ENCODE data around the gene TIAM2.
A peak's percentile ranks its signal among the peaks of the same experiment; 100 is the strongest.
"Not testable (repeated sequence)": the region's sequence is repeated elsewhere in the genome, so short reads cannot be mapped to it uniquely, and the experiment has no call there.

Gene TIAM2

DNA sequence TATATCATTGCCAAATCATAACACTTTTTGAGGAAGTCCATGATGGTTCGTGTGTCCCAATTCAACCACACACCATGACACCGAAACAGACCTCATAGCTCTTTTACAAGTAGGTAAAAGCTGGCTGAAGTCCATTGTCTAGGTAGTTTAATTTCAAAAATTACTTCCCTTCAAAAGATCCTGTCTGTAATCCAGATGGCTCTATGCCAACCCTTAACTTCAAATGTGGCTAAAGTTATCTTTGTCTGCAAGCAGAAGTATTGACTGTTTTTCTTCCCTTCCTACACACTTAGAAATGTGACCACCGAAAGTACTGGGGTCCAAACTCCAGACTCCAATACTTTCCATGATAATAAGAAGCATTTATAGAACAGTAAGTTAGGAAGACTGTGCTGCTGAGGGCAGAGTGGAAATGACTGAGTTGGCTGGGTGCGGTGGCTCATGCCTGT lies 8.3 kb upstream of the TIAM2 start:
- DNase-seq (ENCODE audit: low read depth) = no peak
- H3K4me3 ChIP-seq (ENCODE audit: low read depth, low read length) = no peak overlapping the region

DNA sequence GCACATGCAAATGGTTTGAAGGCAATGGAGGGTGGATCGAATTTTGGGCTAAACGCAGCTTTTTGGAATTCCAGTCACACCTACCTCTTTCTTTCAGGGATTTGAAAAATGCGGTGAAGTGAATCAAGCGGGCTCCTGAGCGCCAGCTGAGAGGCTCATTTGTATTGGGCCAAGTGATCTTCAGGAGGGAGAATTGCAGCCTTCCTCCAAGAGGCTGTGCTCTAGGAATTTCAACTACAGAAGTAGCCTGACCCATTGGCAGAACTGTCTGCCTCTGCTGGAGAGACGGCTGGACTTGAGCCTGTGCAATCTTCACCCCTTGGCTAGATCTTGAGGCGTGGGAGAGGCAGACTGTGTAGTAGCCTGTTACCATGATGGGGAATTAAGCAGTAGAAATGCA lies 5.7 kb upstream of the TIAM2 start:
- no peak for DNase-seq (ENCODE audit: low read depth)
- no peak overlapping the region for H3K4me3 ChIP-seq (ENCODE audit: low read depth, low read length)

DNA sequence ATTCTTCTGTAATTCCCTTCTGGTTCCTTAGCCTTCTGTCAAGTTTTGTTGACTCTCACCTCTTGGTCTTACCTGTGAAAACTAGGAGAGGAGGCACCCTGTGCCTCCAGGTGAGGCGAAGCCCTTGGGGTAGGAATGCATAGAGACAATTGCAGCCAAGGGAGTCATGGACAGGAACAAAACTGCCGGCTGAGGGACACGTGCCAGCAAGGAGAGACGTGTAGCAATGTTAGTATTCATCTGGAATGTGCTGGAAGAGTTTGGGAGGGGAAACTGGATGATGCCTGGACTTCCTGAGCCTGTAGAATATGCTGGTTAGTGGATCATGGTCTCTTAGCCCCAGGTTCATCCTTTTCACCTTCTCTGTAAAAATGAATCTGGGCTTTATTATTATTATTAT lies 3.9 kb upstream of the TIAM2 start:
- H3K4me3 ChIP-seq (ENCODE audit: low read depth, low read length) = no peak overlapping the region
- no peak for DNase-seq (ENCODE audit: low read depth)

DNA sequence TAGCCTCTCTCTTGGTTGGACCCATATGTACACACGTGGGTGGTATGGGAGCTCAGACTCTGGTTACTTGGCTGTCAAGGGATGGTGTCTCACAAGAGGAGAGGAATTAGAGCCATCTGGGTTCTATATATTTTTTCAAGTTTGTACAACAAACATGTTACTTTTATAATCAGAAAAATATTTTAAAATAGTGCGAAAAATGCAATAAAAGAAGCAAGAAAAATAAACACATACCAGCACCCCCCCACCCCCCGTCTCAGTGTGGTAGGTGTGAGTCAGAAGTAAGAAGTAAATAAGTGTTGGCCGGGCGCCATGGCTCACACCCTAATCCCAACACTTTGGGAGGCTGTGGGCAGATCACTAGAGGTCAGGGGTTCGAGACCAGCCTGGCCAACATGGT lies 2.1 kb upstream of the TIAM2 start:
- H3K4me3 ChIP-seq (ENCODE audit: low read depth, low read length) = no peak overlapping the region
- DNase-seq (ENCODE audit: low read depth) = no peak

DNA sequence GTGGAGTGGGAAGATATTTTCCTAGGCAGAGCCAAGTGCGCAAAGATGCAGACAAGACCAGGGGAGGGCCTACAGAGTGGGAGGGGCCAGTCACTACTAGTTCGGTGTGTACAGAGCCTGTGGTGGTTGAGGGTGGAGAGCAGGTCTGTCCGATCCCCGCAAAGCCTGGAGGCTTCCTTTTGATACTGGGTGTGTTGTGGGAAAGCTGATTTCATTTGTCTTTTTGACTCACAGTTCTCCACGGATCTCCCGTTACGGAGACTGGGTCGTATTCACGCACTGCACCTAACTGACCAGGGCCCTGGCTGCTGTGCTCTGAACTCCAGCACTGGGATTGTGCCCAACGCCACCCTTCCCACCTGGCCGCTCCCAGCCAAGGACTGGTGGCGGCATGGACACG lies 1.4 kb upstream of the TIAM2 start:
- no peak for DNase-seq (ENCODE audit: low read depth)
- H3K4me3 ChIP-seq (ENCODE audit: low read depth, low read length) = no peak overlapping the region

- DNase-seq (ENCODE audit: low read depth) = no peak
- H3K4me3 ChIP-seq (ENCODE audit: low read depth, low read length) = peak overlapping the region; percentile 75
Observed at GRCh38 chr6:154994836-154995253, 270 bp upstream of the TIAM2 start.

- DNase-seq (ENCODE audit: low read depth) = no peak
- peak overlapping the region; percentile 75 for H3K4me3 ChIP-seq (ENCODE audit: low read depth, low read length)
Observed at GRCh38 chr6:154996016-154996590, 988 bp downstream of the TIAM2 start.

DNA sequence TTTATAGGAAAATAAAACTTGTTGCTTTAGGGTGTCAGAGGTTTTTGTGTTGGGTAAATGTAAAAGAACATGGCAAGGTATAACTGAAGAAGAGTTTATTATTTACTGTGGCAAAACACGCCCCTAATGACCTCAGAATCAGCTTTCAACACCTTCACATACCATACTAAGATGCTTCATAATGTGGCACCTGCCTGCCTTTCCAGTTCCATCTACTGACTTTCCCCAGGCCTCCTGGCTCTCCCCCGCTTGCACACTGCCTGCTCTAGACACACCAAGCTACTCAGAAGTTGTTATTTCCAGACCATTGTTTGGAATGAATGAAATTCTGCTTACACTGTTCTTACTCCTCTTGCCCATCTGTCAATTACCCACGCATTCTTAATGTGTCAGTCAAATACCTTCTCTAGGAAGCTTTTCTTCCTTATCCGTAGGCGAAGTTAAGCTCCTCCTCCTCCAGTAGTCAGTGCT lies 1.8 kb downstream of the TIAM2 start:
- no peak for DNase-seq (ENCODE audit: low read depth)
- no peak overlapping the region for H3K4me3 ChIP-seq (ENCODE audit: low read depth, low read length)

DNA sequence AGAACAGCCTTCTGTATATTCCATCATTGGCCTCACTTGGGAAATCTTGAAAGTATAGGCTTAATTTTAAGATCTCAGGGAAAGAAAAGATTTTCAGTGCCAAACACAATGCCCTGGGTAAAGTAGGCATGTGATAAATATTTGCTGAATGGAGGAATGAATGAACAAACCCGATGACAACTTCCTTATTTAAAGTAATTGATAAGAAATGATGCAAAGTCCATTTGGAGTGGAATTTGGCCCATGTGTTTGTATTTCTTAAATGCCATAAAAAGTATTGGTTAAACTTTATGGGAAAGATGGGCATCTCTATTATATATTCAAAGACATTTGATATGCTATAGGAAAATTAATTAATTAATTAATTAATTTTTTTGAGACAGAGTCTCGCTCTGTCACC lies 3.7 kb downstream of the TIAM2 start:
- H3K4me3 ChIP-seq (ENCODE audit: low read depth, low read length) = no peak overlapping the region
- no peak for DNase-seq (ENCODE audit: low read depth)

DNA sequence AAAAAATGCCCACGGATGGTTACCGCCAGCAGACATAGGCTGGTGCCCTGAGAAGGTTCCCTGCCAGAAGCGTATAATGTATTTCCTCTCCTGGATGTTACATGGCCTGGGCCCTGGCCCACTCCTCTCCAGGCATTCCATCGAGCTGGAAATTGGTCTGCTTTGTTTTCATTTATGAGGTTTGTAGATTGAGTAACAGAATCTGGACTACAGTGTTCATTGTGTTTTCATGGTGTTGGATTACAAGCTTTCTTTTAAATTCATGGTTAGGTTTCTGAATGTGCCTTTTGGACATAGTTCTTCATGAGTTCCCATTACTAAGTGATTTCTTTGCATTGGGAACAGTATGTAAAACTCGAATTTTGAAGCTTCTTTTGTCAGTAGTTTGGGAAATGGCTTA lies 6.4 kb downstream of the TIAM2 start:
- H3K4me3 ChIP-seq (ENCODE audit: low read depth, low read length) = no peak overlapping the region
- DNase-seq (ENCODE audit: low read depth) = peak; percentile 51

DNA sequence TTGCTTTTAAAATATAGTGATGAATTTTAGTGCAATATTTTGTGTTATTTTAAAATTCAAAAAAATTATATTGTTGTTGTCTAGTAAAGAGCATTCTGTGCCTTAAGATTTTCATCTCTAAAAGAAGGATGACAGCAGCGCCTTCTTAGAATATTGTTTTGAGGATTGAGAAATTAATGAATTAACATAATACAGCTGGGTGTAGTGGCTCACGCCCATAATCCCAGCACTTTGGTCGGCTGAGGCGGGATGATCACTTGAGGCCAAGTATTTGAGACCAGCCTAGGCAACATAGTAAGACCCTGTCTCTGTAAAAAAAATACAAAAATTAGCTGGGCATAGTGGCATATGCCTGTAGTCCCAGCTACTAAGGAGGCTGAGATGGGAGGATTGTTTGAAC lies 6.8 kb downstream of the TIAM2 start:
- DNase-seq (ENCODE audit: low read depth) = no peak
- H3K4me3 ChIP-seq (ENCODE audit: low read depth, low read length) = no peak overlapping the region

DNA sequence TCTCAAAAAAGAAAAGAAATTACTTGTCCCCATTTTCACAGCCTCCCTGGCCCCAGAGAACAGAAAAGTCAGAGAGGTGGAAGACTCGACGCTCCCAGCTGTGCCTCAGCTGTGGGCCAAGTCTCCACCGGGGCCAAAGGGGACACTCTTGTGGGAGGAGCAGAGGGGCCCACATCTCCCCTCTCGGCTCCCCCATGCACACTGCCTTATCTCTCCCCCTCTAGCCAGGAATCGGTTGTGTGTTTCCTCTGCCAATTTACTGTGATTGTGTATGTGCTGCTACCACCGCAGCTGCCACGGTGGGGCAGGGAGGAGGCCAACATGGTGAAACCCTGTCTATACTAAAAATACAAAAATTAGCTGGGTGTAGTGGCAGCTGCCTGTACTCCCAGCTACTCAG lies 8.4 kb downstream of the TIAM2 start:
- no peak overlapping the region for H3K4me3 ChIP-seq (ENCODE audit: low read depth, low read length)
- DNase-seq (ENCODE audit: low read depth) = no peak

- no peak for DNase-seq (ENCODE audit: low read depth)
- H3K4me3 ChIP-seq (ENCODE audit: low read depth, low read length) = no peak overlapping the region
Observed at GRCh38 chr6:155004017-155004416, 8.9 kb downstream of the TIAM2 start.

- no peak for DNase-seq (ENCODE audit: low read depth)
- no peak overlapping the region for H3K4me3 ChIP-seq (ENCODE audit: low read depth, low read length)
Observed at GRCh38 chr6:155004576-155005372, 9.7 kb downstream of the TIAM2 start.

DNA sequence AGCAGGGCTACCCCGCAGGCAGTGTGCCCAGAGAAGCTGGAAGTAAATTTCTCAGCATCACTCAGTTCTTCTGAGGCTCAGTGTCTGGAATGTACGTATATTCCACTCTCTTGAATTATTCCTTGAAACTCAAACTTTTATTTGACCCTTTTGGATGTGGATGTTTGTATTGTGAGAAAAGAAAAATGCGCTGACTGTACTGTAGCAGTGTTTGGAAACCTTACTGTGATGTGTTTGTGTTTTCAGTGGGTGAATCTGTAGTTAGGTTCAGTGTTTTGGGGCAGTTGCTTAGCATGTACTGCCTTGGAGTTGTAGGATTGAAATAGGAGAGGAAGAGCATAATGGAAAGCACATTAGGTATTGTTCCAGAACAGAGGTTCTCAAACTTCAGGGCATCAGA lies 13.5 kb downstream of the TIAM2 start:
- H3K4me3 ChIP-seq (ENCODE audit: low read depth, low read length) = no peak overlapping the region
- no peak for DNase-seq (ENCODE audit: low read depth)

- H3K4me3 ChIP-seq (ENCODE audit: low read depth, low read length) = no peak overlapping the region
- no peak for DNase-seq (ENCODE audit: low read depth)
Observed at GRCh38 chr6:155010940-155011339, 15.8 kb downstream of the TIAM2 start.

- no peak for DNase-seq (ENCODE audit: low read depth)
- H3K4me3 ChIP-seq (ENCODE audit: low read depth, low read length) = no peak overlapping the region
Observed at GRCh38 chr6:155011809-155012291, 16.7 kb downstream of the TIAM2 start.

- no peak overlapping the region for H3K4me3 ChIP-seq (ENCODE audit: low read depth, low read length)
- no peak for DNase-seq (ENCODE audit: low read depth)
Observed at GRCh38 chr6:155013457-155013876, 18.4 kb downstream of the TIAM2 start.

DNA sequence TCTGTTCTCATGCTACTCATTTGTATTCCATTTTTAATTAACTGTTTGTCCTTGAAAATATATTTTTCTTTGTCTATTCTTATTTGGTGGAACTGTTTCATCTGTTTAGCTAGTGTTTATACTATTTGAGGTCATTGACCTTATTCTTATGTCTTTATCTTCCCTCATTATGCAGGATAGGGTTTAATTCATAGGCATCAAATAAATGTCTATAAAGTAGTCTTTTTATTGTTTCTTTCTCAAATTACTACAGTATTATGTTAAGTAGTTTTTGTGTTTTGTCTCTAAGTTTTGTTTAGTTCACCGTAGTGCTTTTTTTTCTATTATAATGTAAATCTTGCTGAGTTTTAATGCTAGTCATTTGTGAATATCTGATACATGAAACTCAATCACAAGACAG lies 19.0 kb downstream of the TIAM2 start:
- DNase-seq (ENCODE audit: low read depth) = no peak
- no peak overlapping the region for H3K4me3 ChIP-seq (ENCODE audit: low read depth, low read length)

DNA sequence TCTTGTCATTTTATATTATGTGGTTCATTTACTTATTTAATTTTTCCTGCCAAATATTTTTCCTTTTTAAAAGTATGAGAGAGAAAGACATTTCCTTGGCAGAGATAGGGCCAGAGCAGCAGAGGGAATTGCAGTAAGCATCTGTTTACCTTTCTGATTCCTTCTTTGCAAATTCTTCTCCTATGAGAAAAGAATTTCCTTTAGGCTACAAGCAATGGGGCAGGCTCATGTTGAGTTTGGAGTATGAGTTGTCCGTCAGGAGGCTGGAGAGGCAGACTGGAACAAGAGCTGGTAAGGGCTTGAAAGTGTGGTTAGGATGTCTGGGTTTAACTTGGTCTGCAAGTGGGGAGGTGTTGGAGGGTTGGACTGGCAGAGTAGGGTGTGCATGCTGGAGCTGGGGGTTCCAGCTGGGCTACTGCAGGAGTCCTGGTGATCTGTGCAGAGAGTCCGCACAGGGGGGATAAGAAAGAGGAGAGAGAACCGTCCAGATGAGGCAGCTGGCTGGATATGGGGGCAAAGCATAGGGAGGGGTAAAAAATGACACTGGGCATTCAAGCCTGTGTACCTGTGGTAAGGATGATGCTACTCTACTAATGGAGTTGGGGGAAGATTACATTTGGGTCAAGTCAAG lies 19.7 kb downstream of the TIAM2 start:
- DNase-seq (ENCODE audit: low read depth) = no peak
- H3K4me3 ChIP-seq (ENCODE audit: low read depth, low read length) = no peak overlapping the region

DNA sequence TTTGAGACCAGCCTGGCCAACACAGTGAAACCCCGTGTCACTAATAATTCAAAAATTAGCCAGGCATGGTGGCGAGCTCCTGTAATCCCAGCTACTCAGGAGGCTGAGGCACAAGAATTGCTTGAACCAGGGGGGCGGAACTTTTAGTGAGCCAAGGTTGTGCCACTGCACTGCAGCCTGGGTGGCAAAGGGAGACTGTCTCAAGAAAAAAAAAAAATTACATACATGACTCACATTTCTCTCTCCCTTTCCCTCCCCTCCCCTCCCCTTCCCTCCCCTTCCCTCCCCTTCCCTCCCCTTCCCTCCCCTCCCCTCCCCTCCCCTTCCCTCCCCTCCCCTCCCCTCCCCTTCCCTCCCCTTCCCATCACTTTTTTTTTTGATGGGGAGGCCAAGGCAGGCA lies 23.3 kb downstream of the TIAM2 start:
- DNase-seq (ENCODE audit: low read depth); H3K4me3 ChIP-seq (ENCODE audit: low read depth, low read length): not testable (repeated sequence)

All from skeletal muscle cell (primary cell).